Stromal cell of bone marrow (primary cell): ENCODE measurements around the gene BRD8.

Experiments used
- DNase-seq: peaks from one replicate; pipeline ENCODE4 v3.0.0-alpha.2; 2012; ENCODE audit warnings: low read depth

Gene BRD8

GRCh38 chr5:138102454-138103318 is 75.7 kb downstream of the BRD8 start:
- DNase-seq, result no peak

- DNase-seq, result no peak
Observed at GRCh38 chr5:138096997-138097828, 81.2 kb downstream of the BRD8 start.

GRCh38 chr5:138096363-138096762 is 82.1 kb downstream of the BRD8 start:
- DNase-seq, result no peak

- no peak for DNase-seq
Observed at GRCh38 chr5:138095100-138095907, 83.1 kb downstream of the BRD8 start.

- DNase-seq, result no peak
Observed at GRCh38 chr5:138093036-138093435, 85.4 kb downstream of the BRD8 start.

GRCh38 chr5:138092301-138092700 is 86.1 kb downstream of the BRD8 start:
- DNase-seq, result no peak

- DNase-seq, result no peak
Observed at GRCh38 chr5:138091685-138092084, 86.7 kb downstream of the BRD8 start.
